NCI-H1436 treated with DMSO at 0.1 percent for 48 hours (cell line): ENCODE measurements around the gene FANCE.
A peak's percentile ranks its signal among the peaks of the same experiment; 100 is the strongest.

ENCODE experiments used
- DNase-seq: peaks from one replicate; lab custom pipeline; 2025; lab: John Stamatoyannopoulos, UW

FANCE gene

GRCh38 chr6:35468181-35468979, 16.2 kb downstream of the FANCE start, which contains the start of gene RPL10A:
TSS of gene RPL10A (plus strand) at chr6:35468401. CDS start at chr6:35468435, 34 bp downstream.
- peak; percentile 82 for DNase-seq

GRCh38 chr6:35468980-35469750, 17.0 kb downstream of the FANCE start:
- no peak for DNase-seq

- no peak for DNase-seq
These were observed 17.9 kb downstream of the FANCE start for GRCh38 chr6:35469751-35470662.

GRCh38 chr6:35470663-35471120, 18.6 kb downstream of the FANCE start:
- DNase-seq: no peak

GRCh38 chr6:35471836-35472345, 19.8 kb downstream of the FANCE start:
- no peak for DNase-seq

- DNase-seq: no peak
These were observed 21.1 kb downstream of the FANCE start for GRCh38 chr6:35473075-35473849.

- no peak for DNase-seq
These were observed 21.7 kb downstream of the FANCE start for GRCh38 chr6:35473850-35474130.

GRCh38 chr6:35474131-35474941, 22.2 kb downstream of the FANCE start:
- DNase-seq: no peak

- DNase-seq: no peak
These were observed 22.9 kb downstream of the FANCE start for GRCh38 chr6:35474942-35475570.

GRCh38 chr6:35475573-35475972, 23.4 kb downstream of the FANCE start:
- DNase-seq: no peak

GRCh38 chr6:35476004-35476403, 23.9 kb downstream of the FANCE start:
- DNase-seq: no peak

GRCh38 chr6:35477028-35477427, 24.9 kb downstream of the FANCE start:
- DNase-seq: no peak

GRCh38 chr6:35477551-35478179, 25.5 kb downstream of the FANCE start:
- DNase-seq: no peak

GRCh38 chr6:35478259-35478658, 26.1 kb downstream of the FANCE start:
- no peak for DNase-seq

GRCh38 chr6:35480176-35480575, 28.0 kb downstream of the FANCE start:
- DNase-seq: no peak

GRCh38 chr6:35481226-35481625, 29.1 kb downstream of the FANCE start:
- DNase-seq: no peak

GRCh38 chr6:35483062-35483461, 30.9 kb downstream of the FANCE start:
- DNase-seq: no peak

- no peak for DNase-seq
These were observed 31.4 kb downstream of the FANCE start for GRCh38 chr6:35483490-35483889.

GRCh38 chr6:35483893-35484645, 31.9 kb downstream of the FANCE start:
- DNase-seq: no peak
